Measurements from ENCODE around the gene DNAH12. TPM values are rescaled to one million over a fixed set of nuclear protein-coding genes. Genes with fewer than 3 reads are reported as not detected.

The DNAH12 gene
- total and polyA plus RNA-seq, 2 of the 13 experiments (the other 11 are each of a cell fraction or from before 2014, with no cell fraction given) = 0.11 TPM

- TF ChIP-seq PRDM15 (CRISPR knock-in tag; IDR thresholded peaks at IDR 0.05) (no peak), IRF9 (CRISPR knock-in tag; IDR thresholded peaks at IDR 0.05; ENCODE audit: borderline replicate concordance) (no peak), ZNF33B (CRISPR knock-in tag; IDR thresholded peaks at IDR 0.05) (no peak), MTA1 (CRISPR knock-in tag; IDR thresholded peaks at IDR 0.05; ENCODE audit: borderline replicate concordance) (no peak)
- TF ChIP-seq, protein P1, sequence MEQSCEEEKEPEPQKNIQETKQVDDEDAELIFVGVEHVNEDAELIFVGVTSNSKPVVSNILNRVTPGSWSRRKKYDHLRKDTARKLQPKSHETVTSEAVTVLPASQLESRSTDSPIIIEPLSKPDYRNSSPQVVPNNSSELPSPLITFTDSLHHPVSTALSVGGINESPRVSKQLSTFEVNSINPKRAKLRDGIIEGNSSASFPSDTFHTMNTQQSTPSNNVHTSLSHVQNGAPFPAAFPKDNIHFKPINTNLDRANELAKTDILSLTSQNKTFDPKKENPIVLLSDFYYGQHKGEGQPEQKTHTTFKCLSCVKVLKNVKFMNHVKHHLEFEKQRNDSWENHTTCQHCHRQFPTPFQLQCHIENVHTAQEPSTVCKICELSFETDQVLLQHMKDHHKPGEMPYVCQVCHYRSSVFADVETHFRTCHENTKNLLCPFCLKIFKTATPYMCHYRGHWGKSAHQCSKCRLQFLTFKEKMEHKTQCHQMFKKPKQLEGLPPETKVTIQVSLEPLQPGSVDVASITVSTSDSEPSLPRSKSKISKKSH (CRISPR knock-in tag; IDR thresholded peaks at IDR 0.05; ENCODE audit: borderline replicate concordance) = no peak
- TF ChIP-seq, protein P2, sequence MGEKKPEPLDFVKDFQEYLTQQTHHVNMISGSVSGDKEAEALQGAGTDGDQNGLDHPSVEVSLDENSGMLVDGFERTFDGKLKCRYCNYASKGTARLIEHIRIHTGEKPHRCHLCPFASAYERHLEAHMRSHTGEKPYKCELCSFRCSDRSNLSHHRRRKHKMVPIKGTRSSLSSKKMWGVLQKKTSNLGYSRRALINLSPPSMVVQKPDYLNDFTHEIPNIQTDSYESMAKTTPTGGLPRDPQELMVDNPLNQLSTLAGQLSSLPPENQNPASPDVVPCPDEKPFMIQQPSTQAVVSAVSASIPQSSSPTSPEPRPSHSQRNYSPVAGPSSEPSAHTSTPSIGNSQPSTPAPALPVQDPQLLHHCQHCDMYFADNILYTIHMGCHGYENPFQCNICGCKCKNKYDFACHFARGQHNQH (CRISPR knock-in tag; IDR thresholded peaks at IDR 0.05) = no peak
Measured at GRCh38 chr3:57261929-57262328, 282.2 kb downstream of the DNAH12 start (continued).

All from HepG2 (cell line).